Erythroblast (primary cell): Measurements from ENCODE around the gene AGAP5.
"Not testable (repeated sequence)": the region's sequence is repeated elsewhere in the genome, so short reads cannot be mapped to it uniquely, and the experiment has no call there.

Source experiments
- GATA1 ChIP-seq: IDR thresholded peaks from 2 replicates; pipeline ENCODE4 v1.6.1; 2011; ENCODE audit warnings: low read depth, mild to moderate bottlenecking, control low read depth, low read length, moderate library complexity
- POLR2A ChIP-seq: IDR thresholded peaks from 2 replicates; pipeline ENCODE4 v1.6.1; 2011; ENCODE audit warnings: mild to moderate bottlenecking, low read length

GRCh38 chr10:73662705-73663104, 35.2 kb downstream of the AGAP5 start:
- not testable (repeated sequence) for TF ChIP-seq GATA1, POLR2A
